Measurements from ENCODE around the gene OR4D11. TPM values are rescaled to one million over a fixed set of nuclear protein-coding genes. Genes with fewer than 3 reads are reported as not detected.

OR4D11 gene
- total RNA-seq, 1 experiment from 2014 or later, result not detected

GRCh38 chr11:59551659-59552521, 48.5 kb downstream of the OR4D11 start:
- no peaks in the 10 kb centered on the region for H3K9me3 ChIP-seq (ENCODE audit: control insufficient read depth in 1 of 2, insufficient read depth in 1 of 2, low read depth in 1 of 2, low read length in 2 of 2)
- H3K9ac ChIP-seq (ENCODE audit: low read length), result peak overlapping the region; percentile 41
- POLR2A ChIA-PET, result no interaction called here
- no peaks in the 10 kb centered on the region for H3K36me3 ChIP-seq (ENCODE audit: control insufficient read depth in 1 of 2, insufficient read depth in 2 of 2, low read length in 2 of 2)
- H3K27ac ChIP-seq (ENCODE audit: low read depth, low read length), result peak overlapping the region; percentile 74; the same call in 1 of the 2 replicates
- peak; percentile 55 for DNase-seq (ENCODE audit: low read depth, low spot score)
- peak; percentile 76 for TF ChIP-seq ATF3 (IDR thresholded peaks at IDR 0.05)
- TF ChIP-seq POLR2A (IDR thresholded peaks at IDR 0.05; ENCODE audit: borderline replicate concordance, extremely low read depth, insufficient read depth, insufficient read length), result no peak
- TF ChIP-seq RAD21 (IDR thresholded peaks at IDR 0.05; ENCODE audit: low read depth), result no peak
- 0 out of 2 replicates have a peak, but pooled peaks have one; percentile 11 for TF ChIP-seq FOSL1 (IDR thresholded peaks at IDR 0.05; ENCODE audit: low read depth)
- 0 out of 2 replicates have a peak, but pooled peaks have one; percentile 9 for TF ChIP-seq EGR1 (IDR thresholded peaks at IDR 0.05; ENCODE audit: low read depth)
- no peak for TF ChIP-seq ELF1 (IDR thresholded peaks at IDR 0.05; ENCODE audit: borderline replicate concordance, low read depth)
- RAD21 ChIA-PET (ENCODE audit: low non-redundant PET in 1 of 2, low total read pairs in 2 of 2, uncharacterized antibody in 2 of 2, unreplicated experiment in 2 of 2), result no interaction called here
- CTCF ChIA-PET, result no interaction called here
- no TSS peak for BruUV-seq (replicated peaks)
- no peak overlapping the region for H2AFZ ChIP-seq (ENCODE audit: low read depth, low read length, poor library complexity, severe bottlenecking)
- H3K4me1 ChIP-seq (ENCODE audit: control insufficient read depth in 1 of 2, insufficient read depth in 2 of 2, low read length in 2 of 2), result peaks cover 42 to 66% of the 10 kb centered on the region in 2 experiments
- H3K79me2 ChIP-seq (ENCODE audit: insufficient read depth, low read length), result no peaks in the 10 kb centered on the region
- H3K4me3 ChIP-seq (replicated peaks in 1 of 2; ENCODE audit: low read depth in 1 of 2, low read length in 2 of 2), result peak overlapping the region; percentile 34 to 40; a peak in 3 of 4 replicates
- peak overlapping the region; percentile 59 for H3K4me2 ChIP-seq (ENCODE audit: low read length)
- H4K20me1 ChIP-seq (ENCODE audit: insufficient read depth), result no peaks in the 10 kb centered on the region
- no peaks in the 10 kb centered on the region for H3K9me2 ChIP-seq (ENCODE audit: insufficient read depth)
- H3K27me3 ChIP-seq (ENCODE audit: insufficient read depth, low read length), result no peaks in the 10 kb centered on the region
- no peak for ATAC-seq
- intact Hi-C loops (cut with micrococcal nuclease), result loop anchor here (1.0 to 10.0 kb wide), 4 partner anchors 8 to 1887 kb away; partner anchors contain the start of genes STX3 and ZDHHC5

GRCh38 chr11:59552844-59553243, 49.5 kb downstream of the OR4D11 start:
- H3K36me3 ChIP-seq (ENCODE audit: control insufficient read depth in 1 of 2, insufficient read depth in 2 of 2, low read length in 2 of 2), result no peaks in the 10 kb centered on the region
- H3K27me3 ChIP-seq (ENCODE audit: insufficient read depth, low read length), result no peaks in the 10 kb centered on the region
- no peaks in the 10 kb centered on the region for H3K79me2 ChIP-seq (ENCODE audit: insufficient read depth, low read length)
- H3K4me2 ChIP-seq (ENCODE audit: low read length), result no peak overlapping the region
- H2AFZ ChIP-seq (ENCODE audit: low read depth, low read length, poor library complexity, severe bottlenecking), result no peak overlapping the region
- no peak overlapping the region for H3K9ac ChIP-seq (ENCODE audit: low read length)
- intact Hi-C loops (cut with micrococcal nuclease), result loop anchor here (5.0 to 10.0 kb wide), 2 partner anchors 204 to 1888 kb away; partner anchors contain the start of genes STX3 and ZDHHC5
- POLR2A ChIA-PET, result no interaction called here
- RAD21 ChIA-PET (ENCODE audit: low non-redundant PET in 1 of 2, low total read pairs in 2 of 2, uncharacterized antibody in 2 of 2, unreplicated experiment in 2 of 2), result no interaction called here
- DNase-seq (ENCODE audit: low read depth, low spot score) (no peak), ATAC-seq (no peak)
- peaks cover 39 to 62% of the 10 kb centered on the region in 2 experiments for H3K4me1 ChIP-seq (ENCODE audit: control insufficient read depth in 1 of 2, insufficient read depth in 2 of 2, low read length in 2 of 2)
- H3K27ac ChIP-seq (ENCODE audit: low read depth, low read length), result no peak overlapping the region
- no peaks in the 10 kb centered on the region for H3K9me2 ChIP-seq (ENCODE audit: insufficient read depth)
- no TSS peak for BruUV-seq (replicated peaks)
- H3K4me3 ChIP-seq (replicated peaks in 1 of 2; ENCODE audit: low read depth in 1 of 2, low read length in 2 of 2), result no peak overlapping the region
- CTCF ChIA-PET, result no interaction called here
- H3K9me3 ChIP-seq (ENCODE audit: control insufficient read depth in 1 of 2, insufficient read depth in 1 of 2, low read depth in 1 of 2, low read length in 2 of 2), result no peaks in the 10 kb centered on the region
- no peaks in the 10 kb centered on the region for H4K20me1 ChIP-seq (ENCODE audit: insufficient read depth)
- TF ChIP-seq EZH2 (IDR thresholded peaks at IDR 0.05), result no peak
- TF ChIP-seq CEBPB (IDR thresholded peaks at IDR 0.05; ENCODE audit: low read depth), result no peak
- TF ChIP-seq JUND (IDR thresholded peaks at IDR 0.05), result no peak
- TF ChIP-seq MAX (IDR thresholded peaks at IDR 0.05), result no peak
- TF ChIP-seq CBX3 (IDR thresholded peaks at IDR 0.05; ENCODE audit: low read depth), result no peak
- TF ChIP-seq ZNF274 (IDR thresholded peaks at IDR 0.05; ENCODE audit: low read depth, low read length), result no peak
- TF ChIP-seq SIN3A (IDR thresholded peaks at IDR 0.05; ENCODE audit: low read depth), result no peak
- no peak for TF ChIP-seq SP1 (IDR thresholded peaks at IDR 0.05; ENCODE audit: low read depth)
- TF ChIP-seq RAD21 (IDR thresholded peaks at IDR 0.05; ENCODE audit: low read depth), result no peak
- TF ChIP-seq EZH2phosphoT487 (IDR thresholded peaks at IDR 0.05; ENCODE audit: borderline replicate concordance), result no peak
- TF ChIP-seq POLR2A (IDR thresholded peaks at IDR 0.05; ENCODE audit: borderline replicate concordance, extremely low read depth, insufficient read depth, insufficient read length), result no peak
- TF ChIP-seq ATF3 (IDR thresholded peaks at IDR 0.05), result no peak
- TF ChIP-seq POLR2AphosphoS5 (IDR thresholded peaks at IDR 0.05; ENCODE audit: low read depth, low read length), result no peak
- TF ChIP-seq, protein P1, sequence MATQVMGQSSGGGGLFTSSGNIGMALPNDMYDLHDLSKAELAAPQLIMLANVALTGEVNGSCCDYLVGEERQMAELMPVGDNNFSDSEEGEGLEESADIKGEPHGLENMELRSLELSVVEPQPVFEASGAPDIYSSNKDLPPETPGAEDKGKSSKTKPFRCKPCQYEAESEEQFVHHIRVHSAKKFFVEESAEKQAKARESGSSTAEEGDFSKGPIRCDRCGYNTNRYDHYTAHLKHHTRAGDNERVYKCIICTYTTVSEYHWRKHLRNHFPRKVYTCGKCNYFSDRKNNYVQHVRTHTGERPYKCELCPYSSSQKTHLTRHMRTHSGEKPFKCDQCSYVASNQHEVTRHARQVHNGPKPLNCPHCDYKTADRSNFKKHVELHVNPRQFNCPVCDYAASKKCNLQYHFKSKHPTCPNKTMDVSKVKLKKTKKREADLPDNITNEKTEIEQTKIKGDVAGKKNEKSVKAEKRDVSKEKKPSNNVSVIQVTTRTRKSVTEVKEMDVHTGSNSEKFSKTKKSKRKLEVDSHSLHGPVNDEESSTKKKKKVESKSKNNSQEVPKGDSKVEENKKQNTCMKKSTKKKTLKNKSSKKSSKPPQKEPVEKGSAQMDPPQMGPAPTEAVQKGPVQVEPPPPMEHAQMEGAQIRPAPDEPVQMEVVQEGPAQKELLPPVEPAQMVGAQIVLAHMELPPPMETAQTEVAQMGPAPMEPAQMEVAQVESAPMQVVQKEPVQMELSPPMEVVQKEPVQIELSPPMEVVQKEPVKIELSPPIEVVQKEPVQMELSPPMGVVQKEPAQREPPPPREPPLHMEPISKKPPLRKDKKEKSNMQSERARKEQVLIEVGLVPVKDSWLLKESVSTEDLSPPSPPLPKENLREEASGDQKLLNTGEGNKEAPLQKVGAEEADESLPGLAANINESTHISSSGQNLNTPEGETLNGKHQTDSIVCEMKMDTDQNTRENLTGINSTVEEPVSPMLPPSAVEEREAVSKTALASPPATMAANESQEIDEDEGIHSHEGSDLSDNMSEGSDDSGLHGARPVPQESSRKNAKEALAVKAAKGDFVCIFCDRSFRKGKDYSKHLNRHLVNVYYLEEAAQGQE (IDR thresholded peaks at IDR 0.05; ENCODE audit: low read depth), result no peak
